Lower lobe of right lung (tissue), 2 donors: ENCODE measurements around the gene KLHL26. TPM values are rescaled to one million over a fixed set of nuclear protein-coding genes. Genes with fewer than 3 reads are reported as not detected.

Experiments
- ATAC-seq, 2 donors: fragments of 200-7000 bp; cut with Tn5 transposase; one replicate each; pipeline ENCODE4 v1.9.1; 2020 to 2022; ENCODE audit warnings: mild to moderate bottlenecking in 2 of 2, moderate library complexity in 2 of 2
- DNase-seq: peaks from one replicate; pipeline ENCODE4 v3.0.0-alpha.2; 2020
- H3K27ac ChIP-seq: fragments of 200-600 bp; one replicate; pipeline ENCODE4 v1.8.0; 2022
- H3K27me3 ChIP-seq: fragments of 200-600 bp; one replicate; pipeline ENCODE4 v1.8.0; 2022; ENCODE audit warnings: low read depth
- H3K36me3 ChIP-seq: fragments of 200-600 bp; one replicate; pipeline ENCODE4 v1.8.0; 2022; ENCODE audit warnings: mild to moderate bottlenecking
- H3K4me1 ChIP-seq: fragments of 200-600 bp; one replicate; pipeline ENCODE4 v1.8.0; 2022
- H3K4me3 ChIP-seq: fragments of 200-600 bp; one replicate; pipeline ENCODE4 v1.8.0; 2022; ENCODE audit warnings: mild to moderate bottlenecking
- H3K9me3 ChIP-seq: fragments of 200-600 bp; one replicate; pipeline ENCODE4 v1.8.0; 2022
- intact Hi-C: fragments of 100-400 bp; cut with DNase I; formaldehyde crosslinking; loops from one replicate; pipeline ENCODE4 v1.11.0; 2022
- total RNA-seq: library from RNA; stranded (reverse); fragmentation: NEBNext Ultra II Directional; extraction: Animal tissue kit (Norgen Biotek cat#: 25700); gene quantifications from one replicate; pipeline ENCODE4 v1.2.1, GENCODE V29; 2021
- TF ChIP-seq, protein P1 (sequence below): fragments of 200-600 bp; IDR thresholded peaks from one replicate; pipeline ENCODE4 v1.8.0; 2022; ENCODE audit warnings: antibody characterized with exemption, mild to moderate bottlenecking
- donor health status: DM: no; HTN: yes; CAD: no; lungs with severe emphysema.

KLHL26 gene
- total RNA-seq, 1 donor from 2014 or later = 14.5 TPM

DNA sequence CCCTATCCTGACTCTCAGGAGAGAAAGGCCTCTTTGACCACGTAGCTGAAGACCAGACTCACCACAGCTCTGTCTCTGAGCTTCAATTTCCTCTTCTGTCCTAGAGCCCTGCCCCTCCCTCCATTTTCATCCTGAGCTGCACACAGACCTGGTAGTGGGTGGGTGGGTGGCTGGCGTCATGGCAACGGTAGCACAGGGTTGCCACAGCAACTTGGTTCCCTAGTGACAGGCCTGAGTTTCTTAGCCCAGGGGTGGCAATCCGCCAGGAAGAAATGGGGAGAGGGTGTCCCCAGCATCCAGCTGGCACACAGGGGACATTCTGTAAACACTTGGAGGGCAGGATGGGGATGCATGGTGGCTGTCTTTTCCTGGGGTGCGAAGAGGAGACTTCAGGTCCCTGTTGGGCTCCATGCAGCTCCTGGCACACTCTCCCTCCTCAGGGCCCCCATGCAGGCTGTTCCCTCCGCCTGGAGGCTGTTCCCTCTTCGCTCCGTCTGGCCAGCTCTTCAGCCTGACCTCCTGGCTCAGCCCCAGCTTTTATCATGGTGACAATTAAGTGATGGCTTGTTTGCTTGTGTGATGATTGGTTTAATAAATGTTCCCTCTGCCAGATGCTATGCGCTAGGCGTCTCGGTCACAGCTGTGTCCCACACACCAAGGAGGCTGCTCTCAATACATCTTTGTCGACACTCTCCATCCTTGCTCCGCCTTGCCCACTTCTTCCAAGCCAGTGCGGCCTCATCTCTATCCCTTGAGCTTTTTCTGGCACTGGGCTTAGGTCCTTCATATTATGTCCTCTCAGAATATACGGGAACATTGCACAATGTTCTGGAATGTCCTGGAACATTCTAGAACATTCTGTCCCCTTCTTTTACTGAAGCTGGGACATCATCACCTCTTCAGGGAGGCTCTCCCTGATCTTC lies 7.4 kb upstream of the KLHL26 start:
- no peaks in the 10 kb centered on the region for H3K27me3 ChIP-seq
- H3K4me1 ChIP-seq = no peaks in the 10 kb centered on the region
- no peaks in the 10 kb centered on the region for H3K36me3 ChIP-seq
- TF ChIP-seq, protein P1, sequence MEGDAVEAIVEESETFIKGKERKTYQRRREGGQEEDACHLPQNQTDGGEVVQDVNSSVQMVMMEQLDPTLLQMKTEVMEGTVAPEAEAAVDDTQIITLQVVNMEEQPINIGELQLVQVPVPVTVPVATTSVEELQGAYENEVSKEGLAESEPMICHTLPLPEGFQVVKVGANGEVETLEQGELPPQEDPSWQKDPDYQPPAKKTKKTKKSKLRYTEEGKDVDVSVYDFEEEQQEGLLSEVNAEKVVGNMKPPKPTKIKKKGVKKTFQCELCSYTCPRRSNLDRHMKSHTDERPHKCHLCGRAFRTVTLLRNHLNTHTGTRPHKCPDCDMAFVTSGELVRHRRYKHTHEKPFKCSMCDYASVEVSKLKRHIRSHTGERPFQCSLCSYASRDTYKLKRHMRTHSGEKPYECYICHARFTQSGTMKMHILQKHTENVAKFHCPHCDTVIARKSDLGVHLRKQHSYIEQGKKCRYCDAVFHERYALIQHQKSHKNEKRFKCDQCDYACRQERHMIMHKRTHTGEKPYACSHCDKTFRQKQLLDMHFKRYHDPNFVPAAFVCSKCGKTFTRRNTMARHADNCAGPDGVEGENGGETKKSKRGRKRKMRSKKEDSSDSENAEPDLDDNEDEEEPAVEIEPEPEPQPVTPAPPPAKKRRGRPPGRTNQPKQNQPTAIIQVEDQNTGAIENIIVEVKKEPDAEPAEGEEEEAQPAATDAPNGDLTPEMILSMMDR = no peak
- H3K9me3 ChIP-seq = no peaks in the 10 kb centered on the region
- ATAC-seq (peak; percentile 31 to 76), DNase-seq (no peak)
- H3K27ac ChIP-seq = no peak overlapping the region
- intact Hi-C loops = no loop called here
- no peak overlapping the region for H3K4me3 ChIP-seq

DNA sequence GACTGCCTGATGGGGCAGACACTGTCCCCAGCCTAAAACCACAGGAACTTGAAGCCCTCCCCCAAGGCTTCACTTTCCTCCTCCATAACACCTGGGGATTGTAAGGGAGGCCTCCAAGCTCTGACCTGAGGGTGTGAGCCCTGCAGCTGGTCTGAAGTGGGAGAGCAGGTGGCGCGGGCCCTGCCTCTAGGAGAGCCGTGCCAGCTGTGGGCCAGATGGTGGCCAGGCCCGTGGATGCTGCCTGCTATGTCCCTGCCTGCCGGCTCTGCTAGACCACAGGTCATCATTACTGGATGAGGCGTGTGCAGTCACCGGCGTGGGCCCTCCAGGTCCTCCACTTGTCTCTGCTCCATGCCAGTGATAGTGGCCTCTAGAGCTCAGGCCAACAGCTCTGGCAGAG lies 3.5 kb upstream of the KLHL26 start:
- Histone ChIP-seq H3K4me1 (peaks cover 19% of the 10 kb centered on the region), H3K27ac (no peak overlapping the region), H3K36me3 (no peaks in the 10 kb centered on the region), H3K9me3 (no peaks in the 10 kb centered on the region), H3K27me3 (no peaks in the 10 kb centered on the region), H3K4me3 (no peak overlapping the region)
- intact Hi-C loops = no loop called here
- TF ChIP-seq, protein P1 = no peak
- DNase-seq (no peak), ATAC-seq (no peak)

GRCh38 chr19:18634612-18635297 lies 2.1 kb upstream of the KLHL26 start:
- Histone ChIP-seq H3K36me3 (no peaks in the 10 kb centered on the region), H3K9me3 (no peaks in the 10 kb centered on the region), H3K27me3 (no peaks in the 10 kb centered on the region), H3K4me3 (no peak overlapping the region), H3K27ac (no peak overlapping the region), H3K4me1 (peaks cover 20% of the 10 kb centered on the region)
- no peak for DNase-seq
- TF ChIP-seq, protein P1 = no peak
- ATAC-seq = no peak
- intact Hi-C loops = no loop called here

GRCh38 chr19:18635831-18636182 lies 1.0 kb upstream of the KLHL26 start:
- Histone ChIP-seq H3K9me3 (no peaks in the 10 kb centered on the region), H3K4me1 (peaks cover 20% of the 10 kb centered on the region), H3K36me3 (peaks cover 3% of the 10 kb centered on the region), H3K27me3 (no peaks in the 10 kb centered on the region), H3K27ac (no peak overlapping the region), H3K4me3 (peak overlapping the region; percentile 78)
- ATAC-seq (no peak), DNase-seq (no peak)
- TF ChIP-seq, protein P1 = no peak
- intact Hi-C loops = no loop called here

GRCh38 chr19:18636183-18636968 lies 452 bp upstream of the KLHL26 start:
- ATAC-seq (peak; percentile 96 to 97), DNase-seq (peak; percentile 99)
- Histone ChIP-seq H3K36me3 (peaks cover 4% of the 10 kb centered on the region), H3K27me3 (no peaks in the 10 kb centered on the region), H3K4me1 (peaks cover 20% of the 10 kb centered on the region), H3K27ac (peak overlapping the region; percentile 87), H3K4me3 (peak overlapping the region; percentile 78), H3K9me3 (no peaks in the 10 kb centered on the region)
- TF ChIP-seq, protein P1 = no peak
- intact Hi-C loops = no loop called here
